K562 (cell line): ENCODE results near the gene XIRP2. TPM values are rescaled to one million over a fixed set of nuclear protein-coding genes. Genes with fewer than 3 reads are reported as not detected.

Experiments
- ATAC-seq: fragments of 200-7000 bp; cut with Tn5 transposase; 3 replicates; pipeline ENCODE4 v1.9.1; 2020; ENCODE audit warnings: moderate library complexity
- BruUV-seq: library from RNA; stranded (reverse); fragments of 400-500 nt; replicated peaks from 2 replicates; lab custom pipeline; 2021; lab: Mats Ljungman, UMichigan
- CTCF ChIA-PET: fragments of 300-600 bp; formaldehyde crosslinking; extraction: SDS; loops from one replicate; lab custom pipeline; 2021; ENCODE audit warnings: low intra/inter-chr PET ratio; lab: Yijun Ruan, JAX
- POLR2A ChIA-PET: fragments of 300-600, 350-650 bp; sonication (Branson Sonifier 250); formaldehyde crosslinking; extraction: SDS; loops from one replicate; lab custom pipeline; 2021; ENCODE audit warnings: antibody characterized with exemption, inconsistent platforms; lab: Yijun Ruan, JAX
- DNase-seq, 4 experiments: peaks; one replicate each; pipeline versions ENCODE4 v3.0.0 to v3.0.0-alpha.2; 2011 to 2018; ENCODE audit warnings: low spot score in 3 of 4, mixed read lengths in 3 of 4; ENCODE audit errors: extremely low read depth in 1 of 4
- FAIRE-seq: peaks from 2 replicates; lab custom pipeline; 2011; peaks lifted over from hg19 to GRCh38; lab: Jason Lieb, UNC
- H2AFZ ChIP-seq: 2 replicates; pipeline ENCODE4 v1.6.0; 2011; ENCODE audit warnings: low read depth, low read length, control low read depth, inconsistent platforms
- H3K27ac ChIP-seq: fragments of 200-600 bp; 3 replicates; pipeline ENCODE4 v1.8.0; 2011; ENCODE audit warnings: low read depth, mild to moderate bottlenecking, control low read depth, inconsistent platforms, low read length, moderate library complexity, mixed read lengths; ENCODE audit errors: extremely low read depth
- H3K27me3 ChIP-seq, 2 experiments: fragments of 300-600 bp in 1 of 2; 2 replicates in 1 of 2; 3 replicates in 1 of 2; pipeline versions ENCODE4 v1.6.0 to v1.8.0; 2011; ENCODE audit warnings: inconsistent platforms in 2 of 2, low read length in 2 of 2, mild to moderate bottlenecking in 1 of 2, mixed read lengths in 1 of 2, moderate library complexity in 1 of 2; ENCODE audit not compliant: control insufficient read depth in 2 of 2, insufficient read depth in 2 of 2
- H3K36me3 ChIP-seq: fragments of 300-600 bp; 3 replicates; pipeline ENCODE4 v1.8.0; 2011; ENCODE audit warnings: mild to moderate bottlenecking, low read length, inconsistent platforms; ENCODE audit not compliant: control insufficient read depth, insufficient read depth
- H3K4me1 ChIP-seq, 2 experiments: fragments of 200-600 bp in 1 of 2; replicated peaks in 1 of 2; 2 replicates in 1 of 2; 3 replicates in 1 of 2; pipeline versions ENCODE4 v1.5.1 to v1.8.0; 2011; ENCODE audit warnings: inconsistent platforms in 2 of 2, low read length in 2 of 2, mild to moderate bottlenecking in 1 of 2, mixed read lengths in 1 of 2, moderate library complexity in 1 of 2; ENCODE audit not compliant: control insufficient read depth in 2 of 2, insufficient read depth in 2 of 2
- H3K4me2 ChIP-seq: 2 replicates; pipeline ENCODE4 v1.6.1; 2011; ENCODE audit warnings: low read length, control low read depth, inconsistent platforms, mixed read lengths; ENCODE audit not compliant: insufficient read depth
- H3K4me3 ChIP-seq: fragments of 200-600 bp; sonication (generic), shearing (Covaris generic); 2 replicates; pipeline ENCODE4 v1.5.1; 2016; ENCODE audit warnings: control low read depth, inconsistent platforms
- H3K79me2 ChIP-seq: fragments of 200-600 bp; 3 replicates; pipeline ENCODE4 v1.8.0; 2011; ENCODE audit warnings: low read length, inconsistent platforms; ENCODE audit not compliant: control insufficient read depth, insufficient read depth
- H3K9ac ChIP-seq, 2 experiments: 2 replicates each; pipeline versions ENCODE4 v1.6.0 to v1.6.1; 2011; ENCODE audit warnings: low read depth in 2 of 2, low read length in 2 of 2, control low read depth in 1 of 2, inconsistent platforms in 1 of 2, mild to moderate bottlenecking in 1 of 2, mixed read lengths in 1 of 2; ENCODE audit not compliant: insufficient read depth in 1 of 2
- H3K9me1 ChIP-seq: one replicate; pipeline ENCODE4 v1.6.0; 2011; ENCODE audit warnings: inconsistent platforms, mild to moderate bottlenecking, low read length, moderate library complexity; ENCODE audit not compliant: control insufficient read depth, insufficient read depth
- H3K9me3 ChIP-seq: replicated peaks from 2 replicates; pipeline ENCODE4 v1.5.1; 2011; ENCODE audit warnings: low read depth, low read length, inconsistent platforms; ENCODE audit not compliant: control insufficient read depth, insufficient read depth
- H4K20me1 ChIP-seq: replicated peaks from 2 replicates; pipeline ENCODE4 v1.6.1; 2011; ENCODE audit warnings: low read length, inconsistent platforms, mixed read lengths; ENCODE audit not compliant: control insufficient read depth, insufficient read depth
- ILK ChIP-seq: fragments of 450-650 bp; IDR thresholded peaks from 2 replicates; pipeline ENCODE4 v1.6.1; 2016; ENCODE audit warnings: missing genetic modification characterization, low read depth, mild to moderate bottlenecking, missing compliant biosample characterization, moderate library complexity, borderline replicate concordance
- NFYB ChIP-seq: IDR thresholded peaks from 2 replicates; pipeline ENCODE4 v1.6.1; 2011; ENCODE audit warnings: mild to moderate bottlenecking, moderate library complexity; ENCODE audit not compliant: insufficient read length; ENCODE audit errors: extremely low read depth
- PHF20 ChIP-seq: fragments of 450-650 bp; IDR thresholded peaks from 2 replicates; pipeline ENCODE4 v1.6.1; 2018; ENCODE audit not compliant: partially characterized antibody
- POLR2H ChIP-seq: IDR thresholded peaks from 2 replicates; pipeline ENCODE4 v1.6.1; 2016; ENCODE audit warnings: missing genetic modification characterization, low read depth, mild to moderate bottlenecking, control low read depth, missing compliant biosample characterization, moderate library complexity
- SREBF2 ChIP-seq: sonication (generic); formaldehyde crosslinking; IDR thresholded peaks from 2 replicates; pipeline ENCODE4 v1.4.0; 2020; ENCODE audit warnings: mild to moderate bottlenecking, missing genetic modification reagents
- TARDBP ChIP-seq: fragments of 450-650 bp; IDR thresholded peaks from 2 replicates; pipeline ENCODE4 v1.6.1; 2016
- ZNF197 ChIP-seq: fragments of 200-800 bp; sonication (Bioruptor generic); IDR thresholded peaks from 2 replicates; pipeline ENCODE4 v1.6.1; 2016; ENCODE audit warnings: low read depth, missing genetic modification characterization, missing compliant biosample characterization
- WGBS: fragments of 100-300 bp; shearing (Covaris generic); methylation state at CpG from one replicate; pipeline ENCODE4 v1.1.6; 2016; ENCODE audit warnings: low coverage, mixed read lengths; ENCODE audit not compliant: insufficient coverage; ENCODE audit errors: missing lambda C conversion rate; 5-methylcytosine and 5-hydroxymethylcytosine counted together
- in situ Hi-C: fragments of 300-500 bp; cut with MboI; formaldehyde crosslinking; loops from 4 replicates; pipeline ENCODE4 v1.15.0; 2018; ENCODE audit warnings: inconsistent platforms, mixed read lengths
- intact Hi-C: fragments of 100-400 bp; cut with micrococcal nuclease; formaldehyde crosslinking; loops from 2 replicates; pipeline ENCODE4 v1.14.2; 2022
- polyA plus RNA-seq, 8 experiments: library from polyadenylated mRNA; depleted of rRNA in 4 of 8; stranded (reverse) in 5 of 8; unstranded in 3 of 8; fragments of >200 nt; fragmentation: Nextera tagmentation in 2 of 8; fragmentation: Illumina TruSeq in 1 of 8; extraction: Ambion mirVana in 2 of 8; extraction: Trizol in 1 of 8; gene quantifications; 2 replicates each; pipeline versions ENCODE4 v1.2.1 to v1.2.3, GENCODE V29; 2011 to 2014; ENCODE audit warnings: inconsistent platforms in 1 of 8, missing spikeins in 1 of 8
- total RNA-seq, 7 experiments: library from RNA; depleted of rRNA in 6 of 7; stranded (reverse); fragments of >200 nt in 6 of 7; fragmentation: Illumina TruSeq in 2 of 7; extraction: Trizol in 2 of 7; gene quantifications; 2 replicates each; pipeline versions ENCODE4 v1.2.1 to v1.2.3, GENCODE V29; 2011 to 2021; ENCODE audit warnings: low replicate concordance in 1 of 7

The XIRP2 gene
- total and polyA plus RNA-seq, 9 of the 15 experiments (the other 6 are each of a cell fraction or from before 2014, with no cell fraction given), result 0.04 to 0.10 (median 0.04) TPM; not detected in 2

GRCh38 chr2:167140330-167140729, 252.1 kb downstream of the XIRP2 start:
- in situ Hi-C loops (no loop called here), intact Hi-C loops (no loop called here)
- Histone ChIP-seq H3K4me3 (no peak overlapping the region), H4K20me1 (no peaks in the 10 kb centered on the region), H3K4me2 (no peak overlapping the region), H3K36me3 (no peaks in the 10 kb centered on the region), H2AFZ (no peak overlapping the region), H3K27ac (no peak overlapping the region), H3K9ac (no peak overlapping the region), H3K4me1 (no peaks in the 10 kb centered on the region), H3K9me3 (0 out of 2 replicates have a peak, but pooled peaks cover 2% of the 10 kb centered on the region), H3K27me3 (no peaks in the 10 kb centered on the region), H3K9me1 (no peaks in the 10 kb centered on the region), H3K79me2 (no peaks in the 10 kb centered on the region)
- BruUV-seq, result no TSS peak
- ChIA-PET POLR2A (interaction anchor here (0.8 kb wide), 1 partner anchor 510 kb away, joined by 6 read pairs; no protein-coding TSS in a partner anchor), CTCF (no interaction called here)
- no peak for FAIRE-seq
- TF ChIP-seq ZNF197, result no peak
- no peak for TF ChIP-seq ILK (tag)
- no peak for ATAC-seq
- 0% methylated on average over 6 of the region's 6 CpGs for WGBS
- DNase-seq, result no peak

GRCh38 chr2:167140767-167141166, 252.5 kb downstream of the XIRP2 start:
- Histone ChIP-seq H3K9ac (no peak overlapping the region), H3K79me2 (no peaks in the 10 kb centered on the region), H3K9me3 (0 out of 2 replicates have a peak, but pooled peaks cover 2% of the 10 kb centered on the region), H3K9me1 (no peaks in the 10 kb centered on the region), H3K4me3 (no peak overlapping the region), H2AFZ (no peak overlapping the region), H3K27ac (no peak overlapping the region), H4K20me1 (no peaks in the 10 kb centered on the region), H3K36me3 (no peaks in the 10 kb centered on the region), H3K4me1 (no peaks in the 10 kb centered on the region), H3K27me3 (no peaks in the 10 kb centered on the region), H3K4me2 (no peak overlapping the region)
- intact Hi-C loops, result no loop called here
- ChIA-PET CTCF (no interaction called here), POLR2A (interaction anchor here (0.8 kb wide), 1 partner anchor 510 kb away, joined by 6 read pairs; no protein-coding TSS in a partner anchor)
- DNase-seq (no peak), FAIRE-seq (no peak), ATAC-seq (no peak)
- in situ Hi-C loops, result no loop called here
- TF ChIP-seq SREBF2 (no peak), POLR2H (tag) (no peak), PHF20 (no peak), NFYB (no peak), TARDBP (no peak)
- 0% methylated on average over 4 of the region's 4 CpGs for WGBS
- BruUV-seq, result no TSS peak
